D341Med (cell line): ENCODE data around the gene CNTN4.

Experiments
- DNase-seq: peaks from one replicate; pipeline ENCODE4 v3.0.0; 2012; ENCODE audit warnings: low spot score

Gene CNTN4

GRCh38 chr3:2597615-2598014 lies 498.9 kb downstream of the CNTN4 start:
- DNase-seq = no peak

- DNase-seq = no peak
Observed at GRCh38 chr3:2599471-2599870, 500.8 kb downstream of the CNTN4 start.

GRCh38 chr3:2603692-2604289 lies 505.1 kb downstream of the CNTN4 start:
- DNase-seq = no peak

GRCh38 chr3:2614578-2614977 lies 515.9 kb downstream of the CNTN4 start:
- no peak for DNase-seq

- DNase-seq = no peak
Observed at GRCh38 chr3:2615080-2615479, 516.4 kb downstream of the CNTN4 start.

- no peak for DNase-seq
Observed at GRCh38 chr3:2623436-2623835, 524.8 kb downstream of the CNTN4 start.

- DNase-seq = no peak
Observed at GRCh38 chr3:2628117-2628516, 529.5 kb downstream of the CNTN4 start.

GRCh38 chr3:2635511-2635910 lies 536.8 kb downstream of the CNTN4 start:
- no peak for DNase-seq

- no peak for DNase-seq
Observed at GRCh38 chr3:2643606-2644005, 544.9 kb downstream of the CNTN4 start.

- no peak for DNase-seq
Observed at GRCh38 chr3:2645001-2645400, 546.3 kb downstream of the CNTN4 start.

GRCh38 chr3:2650746-2651145 lies 552.1 kb downstream of the CNTN4 start:
- DNase-seq = no peak

- DNase-seq = no peak
Observed at GRCh38 chr3:2652386-2652785, 553.7 kb downstream of the CNTN4 start.

- no peak for DNase-seq
Observed at GRCh38 chr3:2653706-2654105, 555.0 kb downstream of the CNTN4 start.

- no peak for DNase-seq
Observed at GRCh38 chr3:2655229-2655701, 556.6 kb downstream of the CNTN4 start.

- DNase-seq = no peak
Observed at GRCh38 chr3:2656806-2657777, 558.4 kb downstream of the CNTN4 start.

- no peak for DNase-seq
Observed at GRCh38 chr3:2657971-2658370, 559.3 kb downstream of the CNTN4 start.

GRCh38 chr3:2659896-2660295 lies 561.2 kb downstream of the CNTN4 start:
- DNase-seq = no peak

GRCh38 chr3:2661078-2661477 lies 562.4 kb downstream of the CNTN4 start:
- DNase-seq = no peak

- DNase-seq = no peak
Observed at GRCh38 chr3:2677501-2677900, 578.8 kb downstream of the CNTN4 start.

- no peak for DNase-seq
Observed at GRCh38 chr3:2680236-2680635, 581.6 kb downstream of the CNTN4 start.

- DNase-seq = no peak
Observed at GRCh38 chr3:2684046-2684445, 585.4 kb downstream of the CNTN4 start.

GRCh38 chr3:2686816-2687502 lies 588.3 kb downstream of the CNTN4 start:
- no peak for DNase-seq

GRCh38 chr3:2697589-2697988 lies 598.9 kb downstream of the CNTN4 start:
- DNase-seq = no peak
